Esophagus mucosa (tissue), 1 donor: ENCODE results near the gene DOLK. TPM values are rescaled to one million over a fixed set of nuclear protein-coding genes. Genes with fewer than 3 reads are reported as not detected.

Source experiments
- ATAC-seq: fragments of 200-7000 bp; cut with Tn5 transposase; one replicate; pipeline ENCODE4 v1.9.1; 2020
- total RNA-seq: library from RNA; stranded (reverse); gene quantifications from one replicate; pipeline ENCODE4 v1.2.4, GENCODE V29; 2023
- donor health status: DM: yes; HTN: yes; CAD: no.

DOLK gene
- total RNA-seq, 1 donor from 2014 or later: 9.2 TPM

GRCh38 chr9:128905964-128906363 is 41.4 kb downstream of the DOLK start:
- ATAC-seq: no peak

GRCh38 chr9:128903871-128904620 is 43.4 kb downstream of the DOLK start:
- ATAC-seq: no peak

GRCh38 chr9:128903079-128903461 is 44.3 kb downstream of the DOLK start:
- ATAC-seq: no peak

- peak; percentile 85 for ATAC-seq
Measured at GRCh38 chr9:128902351-128903078, 44.9 kb downstream of the DOLK start.

GRCh38 chr9:128901822-128902221 is 45.6 kb downstream of the DOLK start:
- ATAC-seq: peak; percentile 0

GRCh38 chr9:128901379-128901778 is 46.0 kb downstream of the DOLK start:
- no peak for ATAC-seq

- ATAC-seq: peak; percentile 71
Measured at GRCh38 chr9:128899566-128900322, 47.7 kb downstream of the DOLK start.

- no peak for ATAC-seq
Measured at GRCh38 chr9:128898845-128899565, 48.4 kb downstream of the DOLK start.

- ATAC-seq: no peak
Measured at GRCh38 chr9:128898382-128898781, 49.0 kb downstream of the DOLK start.

- ATAC-seq: no peak
Measured at GRCh38 chr9:128895556-128895955, 51.8 kb downstream of the DOLK start.

Other genes with a start within 250 kb of the DOLK start
- 2.5 TPM for gene PKN3, start 245.1 kb downstream of the DOLK start, total RNA-seq
- 54.4 TPM for gene ZDHHC12, start 223.5 kb downstream of the DOLK start, total RNA-seq
- 23.2 TPM for gene ZER1, start 175.7 kb downstream of the DOLK start, total RNA-seq
- gene TBC1D13, start 160.3 kb downstream of the DOLK start, total RNA-seq: 15.5 TPM
- gene ENDOG, start 129.1 kb downstream of the DOLK start, total RNA-seq: 26.6 TPM
- 42.6 TPM for gene SPOUT1, start 117.8 kb downstream of the DOLK start, total RNA-seq
- 3.7 TPM for gene KYAT1, start 65.7 kb downstream of the DOLK start, total RNA-seq
- gene LRRC8A, start 65.5 kb downstream of the DOLK start, total RNA-seq: 75.8 TPM
- gene PHYHD1, start 26.6 kb downstream of the DOLK start, total RNA-seq: 12.4 TPM
- gene NUP188, start 96 bp upstream of the DOLK start, total RNA-seq: 43.5 TPM
- 101 TPM for gene SH3GLB2, start 80.7 kb upstream of the DOLK start, total RNA-seq
- gene MIGA2, start 89.0 kb upstream of the DOLK start, total RNA-seq: 21.2 TPM
- 14.7 TPM for gene DOLPP1, start 133.5 kb upstream of the DOLK start, total RNA-seq
- gene CRAT, start 163.2 kb upstream of the DOLK start, total RNA-seq: 33.4 TPM
- 121 TPM for gene PTPA, start 163.8 kb upstream of the DOLK start, total RNA-seq
- gene IER5L, start 230.7 kb upstream of the DOLK start, total RNA-seq: 8.1 TPM